GM11168 (cell line): ENCODE measurements around the gene MAGI1.

Experiments used
- in situ Hi-C: fragments of 300-500 bp; cut with MboI; formaldehyde crosslinking; loops from one replicate; pipeline ENCODE4 v1.12.0; 2022; ENCODE audit warnings: low sequenced_read_pairs; ENCODE audit not compliant: unreplicated experiment

MAGI1 gene

DNA sequence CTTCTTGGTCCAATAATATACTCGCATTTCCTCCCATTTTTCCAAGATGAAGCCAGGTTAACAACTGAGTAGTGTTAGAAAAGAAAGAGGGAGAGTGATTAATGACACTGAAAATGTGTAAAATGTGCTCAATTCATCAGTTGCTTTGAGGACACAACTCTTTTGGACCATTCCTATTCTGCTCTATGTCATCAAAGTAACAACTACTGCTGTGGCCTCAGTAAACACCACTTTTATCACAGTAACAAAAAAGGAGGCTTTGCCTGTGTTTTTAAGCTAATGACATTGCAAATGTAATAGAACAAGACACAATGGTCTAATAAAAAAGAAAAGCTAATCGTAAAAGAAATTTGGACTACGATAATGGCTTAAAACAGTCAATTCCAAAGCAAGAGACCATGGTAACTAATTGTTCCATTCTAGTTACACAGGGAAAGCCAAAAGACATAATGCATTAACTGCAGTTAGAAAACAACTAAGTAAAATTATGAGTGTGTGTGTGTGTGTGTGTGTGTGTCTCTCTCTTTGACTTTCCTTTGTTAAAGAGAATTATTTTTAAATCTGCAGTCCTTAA, 221.1 kb downstream of the MAGI1 start:
- in situ Hi-C loops, result no loop called here

DNA sequence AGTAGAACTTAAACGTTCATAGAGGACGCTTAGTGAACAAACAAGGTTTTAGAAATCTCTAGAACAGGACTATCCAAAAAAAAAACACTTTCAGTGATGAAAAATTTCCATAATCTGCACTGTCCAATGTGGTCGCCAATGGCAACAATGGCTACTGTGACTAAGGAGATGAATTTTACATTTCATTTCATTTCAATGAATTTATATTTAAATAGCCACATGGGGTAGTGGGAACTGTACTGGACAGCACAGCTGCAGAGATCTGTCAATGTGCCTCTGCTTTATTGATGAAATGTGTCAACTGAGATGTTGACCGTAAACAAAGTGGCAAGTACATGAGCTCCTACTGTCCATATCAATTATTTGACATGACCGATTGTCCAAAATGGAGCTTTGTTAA, 222.5 kb downstream of the MAGI1 start:
- in situ Hi-C loops, result no loop called here

DNA sequence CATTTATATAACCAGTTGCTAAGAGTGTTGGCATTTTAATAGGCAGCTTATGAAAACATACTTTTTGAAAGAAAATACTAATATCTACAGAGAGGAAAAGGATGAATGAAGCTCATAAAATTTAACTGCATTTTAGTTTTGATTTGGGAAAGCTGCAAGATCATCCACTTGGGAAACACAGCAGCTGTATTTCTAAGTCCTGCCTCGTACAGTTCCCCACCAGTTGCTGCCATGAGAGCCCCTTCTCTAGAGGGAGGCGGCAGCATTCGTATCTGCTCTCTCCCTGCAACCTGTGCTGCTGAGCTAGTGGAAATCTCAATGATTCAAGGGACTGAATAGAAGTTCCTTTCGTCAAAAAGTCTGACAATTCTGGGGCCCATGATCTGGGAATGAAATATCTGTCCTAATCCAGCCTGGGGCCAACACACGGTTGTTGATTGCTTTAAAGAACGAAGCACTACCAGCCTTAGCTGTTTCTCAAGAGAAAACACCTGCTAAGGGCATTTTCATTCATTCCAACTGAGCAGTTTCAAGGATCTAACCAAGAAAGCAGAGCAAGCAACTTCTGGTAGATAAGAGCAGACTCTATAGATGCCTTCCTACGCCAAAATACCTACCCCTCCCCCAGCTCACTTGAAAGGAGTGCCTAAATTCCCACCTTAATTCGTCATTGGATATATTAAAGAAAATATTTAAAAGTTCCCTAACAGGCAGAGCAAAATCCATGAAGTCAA, 223.7 kb downstream of the MAGI1 start:
- in situ Hi-C loops, result no loop called here

DNA sequence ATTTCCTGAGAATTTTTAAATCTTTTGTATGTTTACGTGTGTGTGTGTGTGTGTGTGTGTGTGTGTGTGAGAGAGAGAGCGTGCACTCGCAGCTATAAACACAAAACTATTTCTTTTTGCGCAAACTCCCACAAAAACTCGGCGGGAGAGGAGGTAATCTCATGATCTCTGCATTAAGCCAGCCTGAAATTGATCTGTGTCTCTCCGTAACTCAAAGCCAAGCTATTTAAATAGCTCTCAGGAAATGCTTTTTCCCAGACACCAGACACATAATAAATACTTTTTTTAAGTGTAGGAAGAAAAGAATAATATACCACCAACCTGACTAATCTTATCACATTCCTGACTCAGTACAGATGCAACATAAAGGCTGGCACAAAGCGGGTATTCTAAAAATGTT, 226.8 kb downstream of the MAGI1 start:
- in situ Hi-C loops, result no loop called here

DNA sequence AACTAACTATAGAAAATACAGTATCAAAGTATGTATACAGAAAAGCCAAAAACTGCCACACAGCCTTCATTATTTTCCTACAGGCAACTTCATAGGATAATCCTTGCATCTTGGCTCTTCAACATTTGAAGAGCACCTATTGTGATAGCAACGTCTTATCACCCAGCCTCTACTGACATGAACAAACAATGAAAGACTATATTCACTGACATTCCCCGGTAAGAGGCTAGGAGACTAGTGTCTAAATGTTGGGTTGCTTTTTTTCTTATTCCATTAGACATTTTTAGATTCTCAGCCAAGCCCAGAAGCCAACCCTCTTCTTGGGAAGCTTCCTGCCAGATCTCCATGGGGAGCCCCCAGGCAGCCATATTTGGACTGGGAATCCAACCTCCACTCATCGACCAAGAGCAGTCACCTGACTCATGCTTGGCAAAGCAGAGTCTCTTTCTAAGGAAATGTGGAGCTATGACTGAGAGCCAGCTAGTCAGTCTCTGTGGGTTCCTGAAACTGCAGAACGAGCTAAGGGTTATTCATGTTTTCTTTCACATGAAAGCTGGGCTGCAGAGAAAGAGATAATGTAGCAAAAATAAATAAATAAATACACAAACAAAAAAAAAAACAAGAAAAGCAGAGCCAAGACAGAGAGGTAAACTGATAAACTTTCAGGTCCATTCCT, 227.5 kb downstream of the MAGI1 start:
- in situ Hi-C loops, result no loop called here

DNA sequence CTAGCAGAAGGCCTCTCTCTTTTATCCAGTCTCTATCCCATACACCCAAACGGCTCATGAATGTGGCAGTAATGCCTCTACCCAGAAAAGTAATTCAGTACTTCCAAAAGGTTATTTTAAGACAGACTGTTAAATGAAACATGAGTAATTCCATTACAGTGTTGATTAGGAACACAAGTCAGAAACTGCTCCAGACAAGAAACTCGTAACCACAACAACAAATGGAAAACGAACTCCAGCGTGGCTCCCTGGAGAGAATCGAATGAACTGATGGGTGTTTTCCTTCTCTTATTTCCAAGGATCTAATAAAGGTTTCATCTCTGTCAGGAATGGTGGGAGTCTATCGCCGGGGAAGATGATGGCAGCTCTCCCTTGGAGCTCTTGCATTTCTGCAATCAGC, 228.4 kb downstream of the MAGI1 start:
- in situ Hi-C loops, result no loop called here

DNA sequence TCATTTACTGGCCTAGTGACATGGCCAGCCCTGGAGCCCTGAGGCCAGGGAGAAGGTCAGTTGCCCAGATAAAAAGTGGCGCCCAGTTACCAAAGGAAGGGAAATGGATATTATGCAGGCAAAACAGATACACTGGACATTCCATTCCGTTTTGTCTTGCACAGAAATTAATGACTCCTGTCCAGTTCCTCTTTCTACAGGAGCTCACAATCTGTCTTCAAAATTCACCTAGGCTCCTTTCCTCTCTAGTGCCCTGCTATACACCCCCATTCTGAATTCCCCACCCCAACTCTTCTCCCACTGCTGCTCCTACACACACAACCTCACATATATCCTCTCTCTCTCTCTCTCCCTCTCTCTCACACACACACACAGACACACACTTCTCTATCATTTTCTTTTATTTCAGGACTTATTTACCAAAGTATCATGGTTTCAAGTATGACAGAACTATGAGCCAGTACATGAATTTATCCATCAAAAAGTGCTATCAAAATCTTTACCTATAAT, 229.0 kb downstream of the MAGI1 start:
- in situ Hi-C loops, result no loop called here

DNA sequence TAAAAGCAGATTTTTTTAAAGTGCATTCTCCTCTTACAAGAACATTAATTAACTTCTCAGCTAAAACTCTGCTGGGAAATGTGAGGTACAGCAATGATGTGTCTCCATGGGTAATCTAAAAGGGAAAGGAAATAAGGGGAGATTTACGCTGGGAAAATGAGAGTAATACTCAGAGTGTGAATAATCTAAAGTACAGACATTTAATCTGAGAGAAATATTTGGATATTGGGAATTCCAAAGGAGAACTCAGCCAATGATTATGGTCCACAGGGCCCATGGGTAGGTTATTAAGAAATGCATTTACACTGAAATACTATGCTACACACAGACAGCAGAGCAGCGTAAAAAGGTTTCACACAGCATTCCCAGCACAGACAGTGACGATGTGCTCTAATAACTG, 229.9 kb downstream of the MAGI1 start:
- in situ Hi-C loops, result no loop called here

DNA sequence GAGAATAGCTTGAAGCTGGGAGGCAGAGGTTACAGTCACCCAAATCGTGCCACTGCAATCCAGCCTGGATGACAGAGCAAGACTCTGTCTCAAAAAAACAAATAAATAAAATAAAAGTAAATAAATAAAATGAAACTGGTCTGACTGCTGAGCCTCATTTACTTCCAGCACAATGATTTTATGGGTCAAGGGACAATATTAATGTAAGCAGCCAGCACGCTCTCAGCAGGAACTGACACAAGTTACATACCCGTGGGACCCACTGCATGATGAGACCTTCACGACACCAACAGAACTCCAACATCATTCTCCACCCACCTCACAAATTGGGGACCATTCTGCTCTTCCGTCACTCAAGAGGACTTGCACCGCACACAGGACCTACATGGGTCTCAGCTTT, 230.3 kb downstream of the MAGI1 start:
- in situ Hi-C loops, result no loop called here

DNA sequence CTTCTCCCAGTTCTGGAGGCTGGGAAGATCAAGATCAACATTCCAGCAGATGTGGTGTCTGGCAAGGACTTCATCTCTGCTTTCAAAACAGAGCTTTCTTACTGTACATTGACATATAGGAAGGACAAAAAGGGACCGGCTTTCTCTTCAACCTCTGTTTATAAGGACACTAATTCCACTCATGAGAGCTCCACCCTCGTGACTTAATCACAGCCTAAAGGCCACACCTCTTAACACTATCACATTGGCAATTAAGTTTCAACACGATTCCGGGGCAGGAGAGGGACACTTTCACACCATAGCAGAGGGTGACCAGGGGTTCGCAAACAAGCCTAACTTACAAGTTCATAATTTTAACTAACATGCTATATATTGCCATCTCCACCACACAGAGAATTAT, 231.5 kb downstream of the MAGI1 start:
- in situ Hi-C loops, result no loop called here

DNA sequence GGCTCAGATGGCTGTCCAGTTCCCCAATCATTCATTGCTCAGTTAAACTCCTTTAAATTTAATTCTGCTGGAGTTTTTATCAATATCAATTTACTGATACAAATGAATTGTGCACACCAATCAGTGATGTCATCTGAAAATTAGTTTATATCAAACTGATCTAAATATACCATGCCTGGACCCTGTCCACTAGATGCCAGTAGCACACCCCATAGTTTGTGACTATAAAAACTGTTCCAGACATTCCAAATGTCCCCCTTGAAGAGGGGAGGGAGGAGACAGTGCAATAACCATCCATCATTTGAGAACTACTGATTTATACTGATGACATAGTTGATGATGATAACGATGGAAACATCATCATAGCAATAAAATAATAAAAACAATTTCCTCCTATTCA, 232.1 kb downstream of the MAGI1 start:
- in situ Hi-C loops, result no loop called here

DNA sequence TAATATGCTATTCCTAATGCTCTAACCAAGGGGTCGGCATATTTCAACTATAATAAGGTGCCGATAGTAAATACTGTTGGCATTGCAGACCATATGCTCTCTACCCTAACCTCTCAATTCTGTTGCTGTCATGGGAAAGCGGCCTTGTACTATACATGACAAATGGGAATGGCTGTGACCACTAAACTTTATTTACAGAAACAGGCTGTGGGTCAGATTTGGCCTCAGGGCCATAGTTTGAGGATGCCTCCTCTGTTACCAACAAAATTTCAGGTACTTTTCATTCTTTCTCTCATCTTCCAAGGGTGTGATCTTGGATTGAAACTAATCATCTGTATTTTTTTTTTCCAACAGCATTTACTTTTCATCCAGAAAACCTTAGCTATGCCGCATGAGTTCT, 242.0 kb downstream of the MAGI1 start:
- in situ Hi-C loops, result no loop called here

DNA sequence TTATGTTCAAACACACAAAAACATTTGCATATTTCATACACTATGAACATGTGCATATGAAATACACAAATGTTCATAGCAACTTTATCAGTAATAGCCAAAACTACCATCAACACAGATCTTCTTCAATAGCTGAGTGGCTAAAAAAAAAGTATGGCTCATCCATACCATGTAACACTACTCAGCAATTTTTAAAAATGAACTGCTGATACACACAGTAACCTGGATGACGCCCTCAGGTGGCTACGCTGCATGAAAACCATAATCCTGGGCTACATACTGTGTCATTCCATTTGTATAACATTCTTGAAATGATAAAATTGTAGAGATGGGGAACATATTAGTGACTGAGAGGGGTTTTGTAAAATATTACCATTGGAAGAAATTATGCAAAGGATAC, 243.6 kb downstream of the MAGI1 start:
- in situ Hi-C loops, result no loop called here

DNA sequence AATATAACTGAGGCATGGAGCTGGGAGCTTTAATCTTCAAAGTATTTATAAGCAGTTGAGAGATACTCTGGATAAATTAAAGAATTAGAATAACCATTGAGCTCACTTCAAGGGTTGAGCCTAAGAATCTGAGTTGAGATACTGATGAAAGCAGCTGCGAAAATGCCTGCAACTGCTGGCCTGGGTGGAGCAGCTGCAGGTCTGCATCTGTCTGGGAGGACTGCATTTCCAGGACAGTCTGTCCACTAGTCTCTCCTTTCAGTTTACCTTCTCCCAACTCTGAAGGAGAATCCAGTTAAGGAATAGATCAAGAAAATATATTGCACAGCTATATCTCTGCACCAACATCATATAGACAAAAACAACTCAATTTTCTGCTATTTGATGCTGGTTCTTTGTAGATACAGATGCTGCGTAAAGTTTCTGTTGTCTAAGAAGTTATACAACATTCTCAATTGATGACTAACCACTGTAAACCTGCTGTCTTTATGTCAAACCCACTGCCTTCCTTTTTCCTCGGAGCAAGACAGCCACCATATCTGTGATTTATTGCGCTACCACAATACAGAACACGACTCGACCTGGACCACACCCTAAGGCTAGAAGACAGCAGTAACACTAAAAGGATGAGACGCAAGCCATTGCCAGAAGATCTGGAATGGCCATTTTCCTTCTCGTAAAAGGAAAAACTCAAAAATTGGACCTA, 245.1 kb downstream of the MAGI1 start:
- in situ Hi-C loops, result no loop called here

DNA sequence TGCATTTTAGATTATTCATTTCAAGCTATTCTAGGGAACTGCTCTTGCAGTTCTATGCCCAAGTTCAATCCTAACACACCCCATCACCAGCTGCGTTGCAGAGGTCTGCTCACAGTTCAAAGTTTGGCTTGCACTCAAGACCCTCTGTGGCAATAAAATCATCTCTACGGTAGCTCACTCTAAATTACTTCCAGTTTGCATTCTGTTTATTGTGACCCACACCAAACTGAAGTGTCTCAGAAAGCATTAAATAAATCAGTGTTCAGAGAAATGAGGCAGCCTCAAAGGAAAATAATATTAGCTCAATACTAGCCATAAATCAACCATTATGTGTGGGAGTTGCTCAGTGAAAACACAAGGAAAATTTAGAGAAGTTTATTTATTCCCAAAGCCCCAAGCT, 250.3 kb downstream of the MAGI1 start:
- in situ Hi-C loops, result no loop called here

DNA sequence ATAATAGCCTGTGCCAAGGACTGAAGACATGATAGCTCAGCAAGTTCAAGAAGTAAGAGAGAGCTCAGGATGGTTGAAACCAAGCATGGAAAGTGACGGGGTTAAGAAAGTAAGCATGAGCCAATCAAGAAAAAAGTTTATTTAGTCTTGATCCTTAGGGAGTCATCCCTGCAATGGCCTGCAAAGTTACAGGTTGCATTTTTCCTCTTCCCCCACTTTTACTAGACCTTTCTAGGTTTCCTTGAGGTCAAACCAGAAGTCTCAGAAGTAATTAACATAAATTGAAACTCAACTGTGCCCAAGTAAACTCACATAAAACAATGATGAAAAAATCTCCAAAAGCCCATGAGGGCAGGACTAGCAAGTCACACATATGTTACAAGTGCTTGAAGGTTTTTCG, 250.9 kb downstream of the MAGI1 start:
- in situ Hi-C loops, result no loop called here

DNA sequence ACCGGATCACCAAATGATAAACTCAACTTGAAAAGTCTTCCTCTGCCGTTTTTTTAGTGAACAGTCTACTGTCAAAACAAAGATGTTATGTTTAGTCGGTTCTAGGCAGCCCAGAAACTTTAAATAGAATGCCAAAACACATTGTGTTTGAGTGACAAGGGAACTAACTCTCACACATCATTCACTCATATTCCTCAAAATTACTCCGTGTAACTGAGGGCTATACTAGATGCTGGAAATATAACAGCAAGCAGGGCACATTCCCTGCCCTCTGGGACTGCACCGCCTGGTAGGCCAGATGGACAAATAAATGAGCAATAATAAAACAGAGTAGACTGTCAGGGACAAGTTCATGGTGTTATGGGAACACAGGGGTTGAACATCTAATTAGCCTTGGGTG, 251.4 kb downstream of the MAGI1 start:
- in situ Hi-C loops, result no loop called here

DNA sequence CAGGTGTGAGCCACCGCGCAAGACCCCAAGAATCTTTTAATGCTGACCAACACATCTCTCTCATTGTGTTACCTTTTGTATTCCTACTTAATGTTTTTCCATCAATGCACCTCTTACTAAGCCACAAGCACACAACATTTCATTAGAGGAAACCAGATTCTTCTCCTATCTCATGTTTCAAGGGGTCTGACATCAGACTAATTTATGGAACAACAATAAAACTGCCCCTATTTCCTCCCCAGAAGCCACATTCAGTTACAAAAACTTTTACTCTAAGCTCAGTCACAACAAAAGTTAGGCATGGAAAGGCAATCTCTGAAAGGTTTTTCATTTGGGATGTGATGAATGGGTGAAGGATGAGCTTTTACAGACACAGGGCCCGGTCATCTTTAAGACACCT, 251.8 kb downstream of the MAGI1 start:
- in situ Hi-C loops, result no loop called here

DNA sequence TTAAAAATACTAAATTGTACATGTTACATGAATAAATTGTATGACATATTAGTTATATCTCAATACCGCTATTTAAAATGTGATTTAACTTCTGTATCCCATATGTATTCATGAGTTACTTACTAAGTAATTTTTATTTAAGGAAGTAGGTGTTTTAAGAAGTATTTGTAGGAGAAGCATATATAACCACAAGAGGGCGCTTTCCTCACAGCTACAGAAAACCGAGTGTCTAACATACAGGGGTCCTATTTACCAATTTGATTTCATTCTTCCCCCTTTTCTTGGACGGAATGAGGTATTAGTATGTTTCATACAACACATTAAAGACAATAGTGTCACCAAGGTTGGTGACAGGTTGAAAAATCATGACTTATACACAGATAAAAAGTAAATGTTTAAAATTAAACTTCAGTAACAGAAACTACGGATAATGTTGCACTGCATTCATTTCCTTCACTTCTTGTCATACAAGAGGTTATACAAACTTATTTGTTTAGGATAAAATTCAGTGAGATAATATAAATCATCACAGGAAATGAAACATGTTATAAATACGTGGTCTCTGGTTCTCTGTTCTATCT, 253.6 kb downstream of the MAGI1 start:
- in situ Hi-C loops, result no loop called here

DNA sequence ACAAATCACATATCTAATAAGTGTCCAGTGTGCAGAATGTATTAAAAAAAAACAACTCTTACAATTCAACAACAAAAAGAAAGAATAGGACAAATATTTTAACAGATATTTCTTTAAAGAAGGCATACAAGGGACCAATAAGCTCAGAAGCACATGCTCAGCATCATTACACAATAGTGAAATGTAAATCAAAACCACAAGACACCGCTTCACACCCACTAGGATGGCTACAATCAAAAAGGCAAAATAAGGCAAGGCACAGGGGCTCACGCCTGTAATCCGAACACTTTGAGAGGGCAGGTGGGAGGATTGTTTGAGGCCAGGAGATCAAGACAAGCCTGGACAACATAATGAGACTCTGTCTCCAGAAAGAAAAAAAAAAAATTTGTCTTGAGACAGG, 255.6 kb downstream of the MAGI1 start:
- in situ Hi-C loops, result no loop called here

DNA sequence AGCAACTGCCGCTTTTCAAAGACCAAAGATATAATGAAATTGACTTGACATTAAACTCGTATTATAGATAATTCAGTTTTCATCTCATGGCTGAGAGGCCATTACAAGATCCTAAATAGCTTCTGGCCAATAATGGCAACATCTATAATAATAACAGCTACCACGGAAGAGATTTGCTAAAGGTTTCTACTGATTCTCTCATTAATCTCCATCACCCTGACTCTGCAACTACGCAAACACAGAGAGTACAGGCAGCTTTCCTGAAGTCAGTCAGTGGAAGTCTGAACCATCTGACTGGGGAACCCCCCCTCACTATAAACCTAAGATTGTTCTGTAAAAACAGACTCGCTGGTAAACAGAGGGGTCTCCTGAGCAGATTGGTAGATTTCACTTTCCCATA, 257.1 kb downstream of the MAGI1 start:
- in situ Hi-C loops, result no loop called here
